HCT116 (cell line): ENCODE measurements around the gene RPS14. TPM values are rescaled to one million over a fixed set of nuclear protein-coding genes. Genes with fewer than 3 reads are reported as not detected.

Experiments
- ATAC-seq: fragments of 200-7000 bp; cut with Tn5 transposase; 2 replicates; pipeline ENCODE4 v1.9.1; 2020; ENCODE audit warnings: mild to moderate bottlenecking, moderate library complexity
- BruUV-seq: library from RNA; stranded (reverse); fragments of 400-500 nt; replicated peaks from 2 replicates; lab custom pipeline; 2021; lab: Mats Ljungman, UMichigan
- CTCF ChIA-PET: fragments of 300-600 bp; sonication (Branson Sonifier 250); formaldehyde crosslinking; loops from one replicate; lab custom pipeline; 2021; ENCODE audit warnings: antibody characterized with exemption; lab: Charles Lee
- POLR2A ChIA-PET: fragments of 300-600, 350-600 bp; sonication (Branson Sonifier 250); formaldehyde crosslinking; loops from one replicate; lab custom pipeline; 2021; ENCODE audit warnings: antibody characterized with exemption; lab: Charles Lee
- RAD21 ChIA-PET, 2 experiments: fragments of 300-600 bp; sonication (Branson Sonifier 250); formaldehyde crosslinking; loops; one replicate each; lab custom pipeline; 2023; ENCODE audit warnings: low total read pairs in 2 of 2; ENCODE audit not compliant: uncharacterized antibody in 2 of 2, unreplicated experiment in 2 of 2, low non-redundant PET in 1 of 2; lab: Charles Lee
- DNase-seq: peaks from one replicate; pipeline ENCODE4 v3.0.0-alpha.2; 2010; ENCODE audit warnings: low read depth, low spot score
- H2AFZ ChIP-seq: fragments of 200-600 bp; shearing (Covaris generic), sonication (generic); 2 replicates; pipeline ENCODE4 v1.6.1; 2017; ENCODE audit warnings: low read depth, mixed run types, mixed read lengths, antibody characterized with exemption, low read length; ENCODE audit not compliant: poor library complexity, severe bottlenecking
- H3K27ac ChIP-seq: 2 replicates; pipeline ENCODE4 v1.5.1; 2012; ENCODE audit warnings: low read depth, low read length
- H3K27me3 ChIP-seq: fragments of 200-600 bp; sonication (generic); 2 replicates; pipeline ENCODE4 v1.6.1; 2016; ENCODE audit warnings: mixed run types, low read length, mixed read lengths; ENCODE audit not compliant: insufficient read depth
- H3K36me3 ChIP-seq, 2 experiments: fragments of 200-500 bp in 1 of 2; fragments of 200-600 bp in 1 of 2; sonication (Bioruptor generic) in 1 of 2; sonication (generic) in 1 of 2; 2 replicates each; pipeline versions ENCODE4 v1.5.1 to v1.6.1; 2014 to 2016; ENCODE audit warnings: low read length in 2 of 2, inconsistent platforms in 1 of 2, mixed read lengths in 1 of 2, mixed run types in 1 of 2; ENCODE audit not compliant: insufficient read depth in 2 of 2, control insufficient read depth in 1 of 2
- H3K4me1 ChIP-seq, 2 experiments: fragments of 200-600 bp in 1 of 2; sonication (generic) in 1 of 2; 2 replicates each; pipeline versions ENCODE4 v1.5.1 to v1.6.1; 2012 to 2017; ENCODE audit warnings: low read length in 2 of 2, inconsistent platforms in 1 of 2, mild to moderate bottlenecking in 1 of 2, mixed read lengths in 1 of 2, mixed run types in 1 of 2, moderate library complexity in 1 of 2; ENCODE audit not compliant: insufficient read depth in 2 of 2, control insufficient read depth in 1 of 2
- H3K4me2 ChIP-seq: fragments of 200-600 bp; sonication (generic); 2 replicates; pipeline ENCODE4 v1.6.1; 2017; ENCODE audit warnings: mixed run types, low read length, mixed read lengths
- H3K4me3 ChIP-seq, 2 experiments: fragments of 200-600 bp in 1 of 2; sonication (generic) in 1 of 2; replicated peaks in 1 of 2; 2 replicates each; pipeline ENCODE4 v1.5.1; 2011 to 2016; ENCODE audit warnings: low read length in 2 of 2, control low read depth in 1 of 2, low read depth in 1 of 2, mild to moderate bottlenecking in 1 of 2, mixed read lengths in 1 of 2, mixed run types in 1 of 2
- H3K79me2 ChIP-seq: fragments of 200-600 bp; sonication (generic); 2 replicates; pipeline ENCODE4 v1.6.1; 2017; ENCODE audit warnings: mild to moderate bottlenecking, mixed run types, low read length, moderate library complexity, mixed read lengths; ENCODE audit not compliant: insufficient read depth
- H3K9ac ChIP-seq: fragments of 200-600 bp; sonication (generic); 2 replicates; pipeline ENCODE4 v1.6.1; 2016; ENCODE audit warnings: low read length, mixed read lengths
- H3K9me2 ChIP-seq: fragments of 200-600 bp; sonication (generic), shearing (Covaris generic); 2 replicates; pipeline ENCODE4 v1.6.1; 2017; ENCODE audit warnings: mixed run types, mild to moderate bottlenecking, moderate library complexity; ENCODE audit not compliant: insufficient read depth
- H3K9me3 ChIP-seq, 2 experiments: fragments of 200-500 bp in 1 of 2; fragments of 200-600 bp in 1 of 2; sonication (Bioruptor generic) in 1 of 2; sonication (generic) in 1 of 2; 2 replicates each; pipeline ENCODE4 v1.6.1; 2014 to 2017; ENCODE audit warnings: low read length in 2 of 2, mixed read lengths in 2 of 2, inconsistent platforms in 1 of 2, low read depth in 1 of 2, mild to moderate bottlenecking in 1 of 2, mixed run types in 1 of 2, moderate library complexity in 1 of 2; ENCODE audit not compliant: control insufficient read depth in 1 of 2, insufficient read depth in 1 of 2
- H4K20me1 ChIP-seq: fragments of 200-600 bp; sonication (generic), shearing (Covaris generic); 2 replicates; pipeline ENCODE4 v1.6.1; 2017; ENCODE audit warnings: mixed run types, mild to moderate bottlenecking, moderate library complexity; ENCODE audit not compliant: insufficient read depth
- CBX3 ChIP-seq: IDR thresholded peaks from 2 replicates; pipeline ENCODE4 v1.6.1; 2012; ENCODE audit warnings: low read depth
- CEBPB ChIP-seq: IDR thresholded peaks from 2 replicates; pipeline ENCODE4 v1.6.1; 2012; ENCODE audit warnings: low read depth
- EZH2 ChIP-seq: fragments of 200-600 bp; sonication (generic); IDR thresholded peaks from 2 replicates; pipeline ENCODE4 v1.6.1; 2017; ENCODE audit warnings: antibody characterized with exemption, mixed run types
- FOSL1 ChIP-seq: IDR thresholded peaks from 2 replicates; pipeline ENCODE4 v1.6.1; 2012; ENCODE audit warnings: low read depth
- POLR2A ChIP-seq: IDR thresholded peaks from 2 replicates; pipeline ENCODE4 v1.7.0; 2011; ENCODE audit warnings: borderline replicate concordance; ENCODE audit not compliant: insufficient read depth, insufficient read length; ENCODE audit errors: extremely low read depth
- POLR2AphosphoS5 ChIP-seq: IDR thresholded peaks from 2 replicates; pipeline ENCODE4 v1.6.1; 2011; ENCODE audit warnings: mild to moderate bottlenecking, low read depth, low read length, moderate library complexity
- RAD21 ChIP-seq: IDR thresholded peaks from 2 replicates; pipeline ENCODE4 v1.6.1; 2012; ENCODE audit warnings: low read depth, mild to moderate bottlenecking
- SIN3A ChIP-seq: IDR thresholded peaks from 2 replicates; pipeline ENCODE4 v1.6.1; 2012; ENCODE audit warnings: low read depth
- SP1 ChIP-seq: IDR thresholded peaks from 2 replicates; pipeline ENCODE4 v1.6.1; 2012; ENCODE audit warnings: low read depth
- SRF ChIP-seq: IDR thresholded peaks from 2 replicates; pipeline ENCODE4 v1.6.1; 2012; ENCODE audit warnings: low read depth
- TCF7L2 ChIP-seq: IDR thresholded peaks from 2 replicates; pipeline ENCODE4 v1.7.0; 2011; ENCODE audit warnings: borderline replicate concordance, inconsistent platforms; ENCODE audit not compliant: insufficient read depth, insufficient read length; ENCODE audit errors: extremely low read depth
- ZFX ChIP-seq: fragments of 450-650 bp; IDR thresholded peaks from 2 replicates; pipeline ENCODE4 v1.6.1; 2017
- intact Hi-C: fragments of 100-400 bp; cut with micrococcal nuclease; formaldehyde crosslinking; loops from 2 replicates; pipeline ENCODE4 v1.10.0; 2022
- total RNA-seq: library from RNA; stranded (reverse); gene quantifications from one replicate; pipeline ENCODE4 v1.2.1, GENCODE V29; 2021; ENCODE audit not compliant: unreplicated experiment
- TF ChIP-seq, protein P1 (sequence below): IDR thresholded peaks from 2 replicates; pipeline ENCODE4 v1.6.1; 2012
- TF ChIP-seq, protein P2 (sequence below): IDR thresholded peaks from 2 replicates; pipeline ENCODE4 v1.6.1; 2012; ENCODE audit warnings: low read depth
- TF ChIP-seq, protein P3 (sequence below): IDR thresholded peaks from 2 replicates; pipeline ENCODE4 v1.6.1; 2011; ENCODE audit warnings: mild to moderate bottlenecking, low read length, moderate library complexity; ENCODE audit not compliant: insufficient replicate concordance; ENCODE audit errors: extremely low read depth
- TF ChIP-seq, protein P4 (sequence below), 3 experiments: fragments of 200-600 bp in 1 of 3; sonication (generic) in 1 of 3; IDR thresholded peaks in 2 of 3; conservative IDR thresholded peaks in 1 of 3; 2 replicates each; pipeline ENCODE4 v1.5.1; 2012 to 2017; ENCODE audit warnings: low read depth in 2 of 3, low read length in 2 of 3, antibody characterized with exemption in 1 of 3, borderline replicate concordance in 1 of 3, control low read depth in 1 of 3, mild to moderate bottlenecking in 1 of 3, mixed read lengths in 1 of 3, mixed run types in 1 of 3, moderate library complexity in 1 of 3; ENCODE audit not compliant: insufficient read depth in 1 of 3

RPS14 gene
- total RNA-seq, 1 experiment from 2014 or later: 2,557 TPM

DNA sequence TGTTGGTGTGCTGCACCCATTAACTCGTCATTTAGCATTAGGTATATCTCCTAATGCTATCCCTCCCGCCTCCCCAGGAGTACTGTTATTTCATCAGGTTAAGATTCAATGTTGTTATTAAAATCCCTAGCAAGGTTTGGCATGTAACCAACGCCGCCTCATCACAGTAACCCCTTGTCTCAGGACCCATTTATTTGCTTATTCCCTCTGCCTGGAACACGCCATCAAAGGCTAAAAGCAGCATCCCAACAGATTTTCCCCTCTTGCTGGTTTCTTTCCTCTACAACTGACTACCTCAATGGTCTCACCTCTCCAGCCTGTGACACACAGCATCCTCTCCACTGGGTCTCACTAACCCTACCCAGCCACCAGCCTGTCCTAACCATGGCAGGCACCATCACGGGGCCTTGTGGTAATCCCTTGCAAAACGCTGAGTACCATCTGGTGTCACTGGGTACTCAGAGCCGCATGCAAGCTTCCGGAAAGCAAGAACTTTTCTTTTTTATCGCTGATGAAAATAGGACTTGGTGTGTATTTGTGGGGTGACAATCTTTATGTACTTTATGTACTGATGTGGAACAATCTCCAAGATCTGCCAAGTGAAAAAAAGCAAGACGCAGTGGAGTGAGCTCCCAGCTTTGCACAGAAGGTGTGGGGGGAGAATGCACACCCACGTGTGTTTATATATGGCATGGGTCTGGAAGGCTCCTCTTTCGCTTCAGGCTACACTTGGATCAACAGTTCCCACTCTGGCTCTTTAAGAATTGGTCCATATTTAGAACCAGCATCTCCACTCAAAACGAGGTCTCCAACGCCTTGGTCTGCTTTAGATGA lies 6.1 kb downstream of the RPS14 start:
- H2AFZ ChIP-seq: no peak overlapping the region
- H4K20me1 ChIP-seq: peaks cover 26% of the 10 kb centered on the region; the same call in 1 of the 2 replicates
- peaks cover 36 to 56% of the 10 kb centered on the region in 2 experiments for H3K36me3 ChIP-seq

More for the DNA sequence above, 6.1 kb downstream of the RPS14 start:
- intact Hi-C loops: no loop called here
- Histone ChIP-seq H3K4me1 (peaks cover 3 to 37% of the 10 kb centered on the region in 2 experiments; a peak in 3 of 4 replicates), H3K9me2 (no peaks in the 10 kb centered on the region), H3K27ac (no peak overlapping the region; the same call in 1 of the 2 replicates), H3K4me3 (no peak overlapping the region), H3K79me2 (peaks cover 40% of the 10 kb centered on the region), H3K4me2 (no peak overlapping the region), H3K9ac (no peak overlapping the region), H3K27me3 (no peaks in the 10 kb centered on the region), H3K9me3 (no peaks in the 10 kb centered on the region)
- DNase-seq: no peak
- no peak for TF ChIP-seq CEBPB
- TF ChIP-seq SIN3A: no peak
- TF ChIP-seq, protein P1, sequence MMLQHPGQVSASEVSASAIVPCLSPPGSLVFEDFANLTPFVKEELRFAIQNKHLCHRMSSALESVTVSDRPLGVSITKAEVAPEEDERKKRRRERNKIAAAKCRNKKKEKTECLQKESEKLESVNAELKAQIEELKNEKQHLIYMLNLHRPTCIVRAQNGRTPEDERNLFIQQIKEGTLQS: no peak
- no peak for TF ChIP-seq FOSL1
- TF ChIP-seq, protein P2, sequence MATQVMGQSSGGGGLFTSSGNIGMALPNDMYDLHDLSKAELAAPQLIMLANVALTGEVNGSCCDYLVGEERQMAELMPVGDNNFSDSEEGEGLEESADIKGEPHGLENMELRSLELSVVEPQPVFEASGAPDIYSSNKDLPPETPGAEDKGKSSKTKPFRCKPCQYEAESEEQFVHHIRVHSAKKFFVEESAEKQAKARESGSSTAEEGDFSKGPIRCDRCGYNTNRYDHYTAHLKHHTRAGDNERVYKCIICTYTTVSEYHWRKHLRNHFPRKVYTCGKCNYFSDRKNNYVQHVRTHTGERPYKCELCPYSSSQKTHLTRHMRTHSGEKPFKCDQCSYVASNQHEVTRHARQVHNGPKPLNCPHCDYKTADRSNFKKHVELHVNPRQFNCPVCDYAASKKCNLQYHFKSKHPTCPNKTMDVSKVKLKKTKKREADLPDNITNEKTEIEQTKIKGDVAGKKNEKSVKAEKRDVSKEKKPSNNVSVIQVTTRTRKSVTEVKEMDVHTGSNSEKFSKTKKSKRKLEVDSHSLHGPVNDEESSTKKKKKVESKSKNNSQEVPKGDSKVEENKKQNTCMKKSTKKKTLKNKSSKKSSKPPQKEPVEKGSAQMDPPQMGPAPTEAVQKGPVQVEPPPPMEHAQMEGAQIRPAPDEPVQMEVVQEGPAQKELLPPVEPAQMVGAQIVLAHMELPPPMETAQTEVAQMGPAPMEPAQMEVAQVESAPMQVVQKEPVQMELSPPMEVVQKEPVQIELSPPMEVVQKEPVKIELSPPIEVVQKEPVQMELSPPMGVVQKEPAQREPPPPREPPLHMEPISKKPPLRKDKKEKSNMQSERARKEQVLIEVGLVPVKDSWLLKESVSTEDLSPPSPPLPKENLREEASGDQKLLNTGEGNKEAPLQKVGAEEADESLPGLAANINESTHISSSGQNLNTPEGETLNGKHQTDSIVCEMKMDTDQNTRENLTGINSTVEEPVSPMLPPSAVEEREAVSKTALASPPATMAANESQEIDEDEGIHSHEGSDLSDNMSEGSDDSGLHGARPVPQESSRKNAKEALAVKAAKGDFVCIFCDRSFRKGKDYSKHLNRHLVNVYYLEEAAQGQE: no peak
- TF ChIP-seq CBX3: no peak
- no peak for TF ChIP-seq EZH2
- TF ChIP-seq ZFX: no peak
- no peak for TF ChIP-seq TCF7L2
- no peak for TF ChIP-seq RAD21
- TF ChIP-seq POLR2AphosphoS5: no peak; the same call in 1 of the 2 replicates
- TF ChIP-seq SP1: no peak
- TF ChIP-seq, protein P3, sequence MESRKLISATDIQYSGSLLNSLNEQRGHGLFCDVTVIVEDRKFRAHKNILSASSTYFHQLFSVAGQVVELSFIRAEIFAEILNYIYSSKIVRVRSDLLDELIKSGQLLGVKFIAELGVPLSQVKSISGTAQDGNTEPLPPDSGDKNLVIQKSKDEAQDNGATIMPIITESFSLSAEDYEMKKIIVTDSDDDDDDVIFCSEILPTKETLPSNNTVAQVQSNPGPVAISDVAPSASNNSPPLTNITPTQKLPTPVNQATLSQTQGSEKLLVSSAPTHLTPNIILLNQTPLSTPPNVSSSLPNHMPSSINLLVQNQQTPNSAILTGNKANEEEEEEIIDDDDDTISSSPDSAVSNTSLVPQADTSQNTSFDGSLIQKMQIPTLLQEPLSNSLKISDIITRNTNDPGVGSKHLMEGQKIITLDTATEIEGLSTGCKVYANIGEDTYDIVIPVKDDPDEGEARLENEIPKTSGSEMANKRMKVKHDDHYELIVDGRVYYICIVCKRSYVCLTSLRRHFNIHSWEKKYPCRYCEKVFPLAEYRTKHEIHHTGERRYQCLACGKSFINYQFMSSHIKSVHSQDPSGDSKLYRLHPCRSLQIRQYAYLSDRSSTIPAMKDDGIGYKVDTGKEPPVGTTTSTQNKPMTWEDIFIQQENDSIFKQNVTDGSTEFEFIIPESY: no peak
- no peak for TF ChIP-seq POLR2A
- no peak for TF ChIP-seq SRF
- TF ChIP-seq, protein P4, sequence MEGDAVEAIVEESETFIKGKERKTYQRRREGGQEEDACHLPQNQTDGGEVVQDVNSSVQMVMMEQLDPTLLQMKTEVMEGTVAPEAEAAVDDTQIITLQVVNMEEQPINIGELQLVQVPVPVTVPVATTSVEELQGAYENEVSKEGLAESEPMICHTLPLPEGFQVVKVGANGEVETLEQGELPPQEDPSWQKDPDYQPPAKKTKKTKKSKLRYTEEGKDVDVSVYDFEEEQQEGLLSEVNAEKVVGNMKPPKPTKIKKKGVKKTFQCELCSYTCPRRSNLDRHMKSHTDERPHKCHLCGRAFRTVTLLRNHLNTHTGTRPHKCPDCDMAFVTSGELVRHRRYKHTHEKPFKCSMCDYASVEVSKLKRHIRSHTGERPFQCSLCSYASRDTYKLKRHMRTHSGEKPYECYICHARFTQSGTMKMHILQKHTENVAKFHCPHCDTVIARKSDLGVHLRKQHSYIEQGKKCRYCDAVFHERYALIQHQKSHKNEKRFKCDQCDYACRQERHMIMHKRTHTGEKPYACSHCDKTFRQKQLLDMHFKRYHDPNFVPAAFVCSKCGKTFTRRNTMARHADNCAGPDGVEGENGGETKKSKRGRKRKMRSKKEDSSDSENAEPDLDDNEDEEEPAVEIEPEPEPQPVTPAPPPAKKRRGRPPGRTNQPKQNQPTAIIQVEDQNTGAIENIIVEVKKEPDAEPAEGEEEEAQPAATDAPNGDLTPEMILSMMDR (IDR thresholded peaks at IDR 0.05 in 2 of 3, conservative IDR thresholded peaks at IDR 0.05 in 1 of 3; ENCODE audit: borderline replicate concordance in 1 of 3, insufficient read depth in 1 of 3, low read depth in 2 of 3, low read length in 2 of 3): no peak
- ChIA-PET CTCF (no interaction called here), RAD21 (no interaction called here), POLR2A (no interaction called here)
- no TSS peak for BruUV-seq
- peak; percentile 26 for ATAC-seq
